HepG2 (cell line): ENCODE results near the gene CD4. TPM values are rescaled to one million over a fixed set of nuclear protein-coding genes. Genes with fewer than 3 reads are reported as not detected.

Experiments used
- ATAC-seq: fragments of 200-7000 bp; cut with Tn5 transposase; 3 replicates; pipeline ENCODE4 v1.9.1; 2020; ENCODE audit warnings: mild to moderate bottlenecking, moderate library complexity
- BruUV-seq: library from RNA; stranded (reverse); fragments of 400-500 nt; replicated peaks from 2 replicates; lab custom pipeline; 2021; lab: Mats Ljungman, UMichigan
- CTCF ChIA-PET: fragments of 300-600 bp; formaldehyde crosslinking; extraction: SDS; loops from one replicate; lab custom pipeline; 2021; ENCODE audit warnings: low total read pairs, inconsistent platforms, low intra/inter-chr PET ratio; lab: Yijun Ruan, JAX
- POLR2A ChIA-PET: fragments of 350-600 bp; sonication (Branson Sonifier 250); formaldehyde crosslinking; loops from one replicate; lab custom pipeline; 2020; ENCODE audit warnings: antibody characterized with exemption, inconsistent platforms; lab: Yijun Ruan, JAX
- DNase-seq: peaks from one replicate; pipeline ENCODE4 v3.0.0-alpha.2; 2015; ENCODE audit warnings: low spot score
- FAIRE-seq: peaks from 3 replicates; lab custom pipeline; 2011; peaks lifted over from hg19 to GRCh38; lab: Jason Lieb, UNC
- H2AFZ ChIP-seq: one replicate; pipeline ENCODE4 v1.6.1; 2011; ENCODE audit warnings: low read length, inconsistent platforms
- H3K27ac ChIP-seq: fragments of 300-600 bp; 3 replicates; pipeline ENCODE4 v1.8.0; 2011; ENCODE audit warnings: mixed run types, mild to moderate bottlenecking, mixed read lengths, low read length, inconsistent platforms; ENCODE audit not compliant: insufficient read depth; ENCODE audit errors: extremely low read length
- H3K27me3 ChIP-seq, 2 experiments: fragments of 200-600 bp in 1 of 2; 2 replicates in 1 of 2; 3 replicates in 1 of 2; pipeline versions ENCODE4 v1.6.0 to v1.8.0; 2011; ENCODE audit warnings: low read length in 2 of 2, mild to moderate bottlenecking in 2 of 2, moderate library complexity in 2 of 2, inconsistent platforms in 1 of 2; ENCODE audit not compliant: insufficient read depth in 2 of 2, control insufficient read depth in 1 of 2
- H3K36me3 ChIP-seq, 2 experiments: fragments of 200-600 bp in 1 of 2; replicated peaks in 1 of 2; 2 replicates in 1 of 2; 3 replicates in 1 of 2; pipeline versions ENCODE4 v1.5.1 to v1.8.0; 2011; ENCODE audit warnings: low read length in 2 of 2, inconsistent platforms in 1 of 2; ENCODE audit not compliant: insufficient read depth in 2 of 2, control insufficient read depth in 1 of 2
- H3K4me1 ChIP-seq: 2 replicates; pipeline ENCODE4 v1.5.1; 2012; ENCODE audit warnings: low read length, inconsistent platforms; ENCODE audit not compliant: insufficient read depth
- H3K4me2 ChIP-seq: 2 replicates; pipeline ENCODE4 v1.6.0; 2011; ENCODE audit warnings: low read depth, low read length, inconsistent platforms
- H3K4me3 ChIP-seq, 3 experiments: fragments of 200-600 bp in 1 of 3; sonication (generic), shearing (Covaris generic) in 1 of 3; replicated peaks in 1 of 3; 2 replicates each; pipeline ENCODE4 v1.5.1; 2011 to 2016; ENCODE audit warnings: low read length in 3 of 3, inconsistent platforms in 2 of 3, low read depth in 2 of 3, mild to moderate bottlenecking in 2 of 3, control low read depth in 1 of 3, mixed read lengths in 1 of 3; ENCODE audit not compliant: insufficient read depth in 1 of 3
- H3K79me2 ChIP-seq: one replicate; pipeline ENCODE4 v1.6.1; 2011; ENCODE audit warnings: low read length, inconsistent platforms; ENCODE audit not compliant: insufficient read depth
- H3K9ac ChIP-seq: 2 replicates; pipeline ENCODE4 v1.6.0; 2011; ENCODE audit warnings: mild to moderate bottlenecking, low read depth, low read length, inconsistent platforms; ENCODE audit not compliant: insufficient read depth
- H3K9me3 ChIP-seq: 2 replicates; pipeline ENCODE4 v1.5.1; 2012; ENCODE audit warnings: mild to moderate bottlenecking, low read length
- H4K20me1 ChIP-seq: 2 replicates; pipeline ENCODE4 v1.6.0; 2011; ENCODE audit warnings: inconsistent platforms, mild to moderate bottlenecking, low read length, moderate library complexity; ENCODE audit not compliant: insufficient read depth
- CBX5 ChIP-seq: sonication (generic); formaldehyde crosslinking; IDR thresholded peaks from 2 replicates; pipeline ENCODE4 v1.4.0; 2020; ENCODE audit warnings: missing genetic modification reagents, borderline replicate concordance
- MXI1 ChIP-seq: IDR thresholded peaks from 3 replicates; pipeline ENCODE4 v1.6.1; 2012; ENCODE audit warnings: low read depth, low read length, inconsistent platforms, borderline replicate concordance
- NFAT5 ChIP-seq: sonication (generic); formaldehyde crosslinking; IDR thresholded peaks from 2 replicates; pipeline ENCODE4 v1.4.0; 2020; ENCODE audit warnings: missing genetic modification reagents
- PCBP1 ChIP-seq: fragments of 200-400 bp; formaldehyde crosslinking; IDR thresholded peaks from 2 replicates; pipeline ENCODE4 v1.6.1; 2017; ENCODE audit warnings: mild to moderate bottlenecking, low read depth, low read length, borderline replicate concordance
- TERF1 ChIP-seq: sonication (generic); formaldehyde crosslinking; IDR thresholded peaks from 2 replicates; pipeline ENCODE4 v1.8.0; 2022; ENCODE audit warnings: mild to moderate bottlenecking, missing genetic modification reagents, moderate library complexity
- ZFX ChIP-seq: sonication (generic); formaldehyde crosslinking; IDR thresholded peaks from 2 replicates; pipeline ENCODE4 v1.4.0; 2020; ENCODE audit warnings: mild to moderate bottlenecking, low read depth, missing genetic modification reagents, moderate library complexity
- ZNF17 ChIP-seq: sonication (generic); formaldehyde crosslinking; IDR thresholded peaks from 2 replicates; pipeline ENCODE4 v1.5.0; 2020; ENCODE audit warnings: mild to moderate bottlenecking, missing genetic modification reagents
- ZNF543 ChIP-seq: sonication (generic); formaldehyde crosslinking; IDR thresholded peaks from 2 replicates; pipeline ENCODE4 v1.4.0; 2020; ENCODE audit warnings: mild to moderate bottlenecking, missing genetic modification reagents
- ZNF580 ChIP-seq: IDR thresholded peaks from 2 replicates; pipeline ENCODE4 v1.6.1; 2016; ENCODE audit warnings: low read depth, borderline replicate concordance
- ZNF609 ChIP-seq: sonication (generic); formaldehyde crosslinking; IDR thresholded peaks from 2 replicates; pipeline ENCODE4 v1.4.0; 2020; ENCODE audit warnings: mild to moderate bottlenecking, missing genetic modification reagents, borderline replicate concordance
- ZNF75D ChIP-seq: sonication (generic); formaldehyde crosslinking; IDR thresholded peaks from 2 replicates; pipeline ENCODE4 v1.8.1; 2023; ENCODE audit warnings: missing genetic modification reagents, mild to moderate bottlenecking, borderline replicate concordance
- WGBS: methylation state at CpG from one replicate; pipeline ENCODE4 v1.1.6; 2017; ENCODE audit warnings: low lambda C conversion rate; 5-methylcytosine and 5-hydroxymethylcytosine counted together
- in situ Hi-C: cut with HindIII; loops from 2 replicates; pipeline ENCODE4 v1.10.0; 2017; ENCODE audit warnings: low pct_unique_long_range_greater_than_20kb; ENCODE audit not compliant: extremely low pct_ligation_motif_present
- intact Hi-C: fragments of 100-400 bp; cut with micrococcal nuclease; formaldehyde crosslinking; loops from one replicate; pipeline ENCODE4 v1.10.0; 2022; ENCODE audit not compliant: unreplicated experiment
- polyA plus RNA-seq, 8 experiments: library from polyadenylated mRNA; depleted of rRNA in 3 of 8; stranded (reverse) in 7 of 8; unstranded in 1 of 8; fragments of >200 nt; fragmentation: Illumina TruSeq in 4 of 8; extraction: Trizol in 4 of 8; gene quantifications; 2 replicates each; pipeline versions ENCODE4 v1.2.1 to v1.2.3, GENCODE V29; 2011 to 2016; ENCODE audit warnings: low read depth in 4 of 8, missing spikeins in 1 of 8, mixed read lengths in 1 of 8; ENCODE audit not compliant: insufficient read depth in 1 of 8
- total RNA-seq, 5 experiments: library from RNA; depleted of rRNA; stranded (reverse); fragments of >200 nt; fragmentation: Illumina TruSeq; extraction: Trizol; gene quantifications; 2 replicates each; pipeline ENCODE4 v1.2.3, GENCODE V29; 2016; ENCODE audit warnings: low read depth in 1 of 5

Gene CD4
- total and polyA plus RNA-seq, 2 of the 13 experiments (the other 11 are each of a cell fraction or from before 2014, with no cell fraction given) = 0.07 to 0.95 TPM

GRCh38 chr12:6792522-6793201 is 3.3 kb downstream of the CD4 start:
- intact Hi-C loops (no loop called here), in situ Hi-C loops (no loop called here)
- Histone ChIP-seq H3K36me3 (no peaks in the 10 kb centered on the region), H3K4me2 (peak overlapping the region; percentile 78), H3K27me3 (no peaks in the 10 kb centered on the region; a peak in 1 of 5 replicates), H3K4me1 (peaks cover 59% of the 10 kb centered on the region), H2AFZ (peak overlapping the region; percentile 63), H4K20me1 (no peaks in the 10 kb centered on the region), H3K79me2 (no peaks in the 10 kb centered on the region), H3K9me3 (no peaks in the 10 kb centered on the region), H3K4me3 (peak overlapping the region in 2 of 3 experiments; percentile 27 to 58; a peak in 4 of 6 replicates), H3K27ac (peak overlapping the region; percentile 74), H3K9ac (peak overlapping the region; percentile 57)
- WGBS = 17% methylated on average over 12 of the region's 12 CpGs
- POLR2A ChIA-PET = interaction anchor here (1.0 to 2.6 kb wide), 13 partner anchors 11 to 300 kb away, joined by 3 to 25 read pairs (median 4); partner anchors contain the start of genes CDCA3, COPS7A, GAPDH and GPR162
- DNase-seq = peak; percentile 87
- no TSS peak for BruUV-seq
- CTCF ChIA-PET = no interaction called here
- FAIRE-seq = peak; percentile 75
- peak; percentile 97 for ATAC-seq
- TF ChIP-seq ZNF17 (CRISPR knock-in tag) = no peak
- TF ChIP-seq ZNF609 = peak; percentile 86
- TF ChIP-seq ZNF75D (CRISPR knock-in tag) = no peak
- peak; percentile 69; the same call in 1 of the 2 replicates for TF ChIP-seq CBX5 (CRISPR knock-in tag)
- TF ChIP-seq NFAT5 = no peak
- TF ChIP-seq MXI1 = peak; percentile 23; the same call in 1 of the 3 replicates
- peak; percentile 61; the same call in 1 of the 2 replicates for TF ChIP-seq ZFX (CRISPR knock-in tag)
- no peak for TF ChIP-seq TERF1 (CRISPR knock-in tag)
- peak; percentile 79; the same call in 1 of the 2 replicates for TF ChIP-seq ZNF580 (CRISPR knock-in tag)
- TF ChIP-seq ZNF543 (CRISPR knock-in tag) = no peak
- no peak for TF ChIP-seq PCBP1
